GM21529 (cell line): ENCODE results near the gene RAD52.

Experiments used
- ATAC-seq: cut with Tn5 transposase; IDR thresholded peaks from one replicate; pipeline ENCODE4 v1.9.1; 2021; ENCODE audit not compliant: unreplicated experiment

RAD52 gene

DNA sequence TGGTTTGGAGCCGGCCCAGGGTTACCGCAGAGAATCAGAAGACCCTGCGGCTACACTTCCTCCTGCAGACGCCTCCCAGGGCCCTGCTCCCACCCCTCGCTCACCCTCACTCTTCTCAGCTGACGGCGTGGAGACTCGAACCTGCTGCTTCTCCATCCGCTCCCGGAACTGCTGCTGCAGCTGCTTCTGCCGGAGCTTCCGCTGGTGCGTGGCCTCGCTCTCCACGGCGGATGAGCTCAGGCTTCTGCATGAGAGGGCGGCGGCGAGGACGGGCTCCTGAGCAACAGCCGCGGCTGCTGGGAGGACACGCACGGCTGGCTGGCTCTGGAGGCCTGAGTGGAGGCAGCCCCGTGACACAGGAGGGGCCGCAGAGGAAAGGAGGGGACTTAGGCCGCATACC is 33.3 kb downstream of the RAD52 start:
- no peak for ATAC-seq

DNA sequence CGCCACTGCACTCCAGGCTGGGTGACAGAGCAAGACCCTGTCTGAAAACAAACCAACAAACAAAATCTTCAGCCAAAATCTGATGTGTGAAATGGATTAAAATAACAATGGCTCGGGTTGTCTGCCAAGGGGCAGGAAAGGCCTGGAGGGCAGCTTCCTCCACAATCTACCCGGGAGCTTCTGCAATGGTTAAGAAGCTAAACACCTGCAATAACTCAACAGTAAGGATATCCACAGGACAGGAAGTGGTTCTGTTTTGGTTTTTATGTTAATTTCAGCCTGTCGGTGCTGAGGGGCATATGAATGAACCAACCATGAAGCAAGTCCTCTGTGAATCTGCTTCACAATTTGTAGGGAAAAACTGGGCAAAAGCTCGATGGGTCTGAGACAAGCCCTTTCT is 34.4 kb downstream of the RAD52 start:
- no peak for ATAC-seq

DNA sequence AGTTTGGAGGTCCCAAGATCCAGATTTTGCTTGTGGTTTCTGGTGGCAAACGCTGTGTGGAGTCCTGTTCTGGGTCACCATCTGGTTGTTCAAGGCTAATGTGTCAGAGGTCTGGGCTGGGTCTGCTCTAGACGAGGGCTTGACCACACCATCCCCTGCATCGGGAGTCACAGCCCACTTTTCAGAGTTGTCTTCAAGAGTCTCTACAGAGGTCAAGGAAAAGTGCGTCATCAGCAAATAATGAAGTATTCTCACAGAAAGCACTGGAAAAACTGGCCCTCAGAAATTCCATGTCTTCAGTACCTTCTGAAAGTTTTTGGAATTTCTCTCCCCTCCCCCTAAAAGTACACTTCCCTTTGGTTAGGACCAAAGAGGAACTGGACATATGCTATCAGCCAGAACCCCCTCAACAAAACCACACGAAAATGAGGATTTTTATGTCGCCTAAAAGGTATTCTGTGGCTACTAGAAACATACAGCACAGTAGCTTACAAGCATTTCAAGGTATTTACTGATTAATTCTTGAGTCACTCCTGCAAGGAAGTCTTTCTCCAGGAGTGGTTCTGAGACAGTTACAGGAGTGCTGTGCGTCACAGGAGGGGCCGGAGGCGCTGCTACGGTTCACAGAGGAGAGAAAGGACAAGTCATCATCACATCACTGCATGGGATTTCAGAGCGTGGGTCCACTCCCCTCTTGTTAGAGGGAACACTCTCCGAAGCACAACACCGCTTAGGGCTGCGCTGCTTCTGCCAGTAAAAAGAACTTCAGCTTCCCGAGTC is 35.4 kb downstream of the RAD52 start:
- ATAC-seq, result no peak

DNA sequence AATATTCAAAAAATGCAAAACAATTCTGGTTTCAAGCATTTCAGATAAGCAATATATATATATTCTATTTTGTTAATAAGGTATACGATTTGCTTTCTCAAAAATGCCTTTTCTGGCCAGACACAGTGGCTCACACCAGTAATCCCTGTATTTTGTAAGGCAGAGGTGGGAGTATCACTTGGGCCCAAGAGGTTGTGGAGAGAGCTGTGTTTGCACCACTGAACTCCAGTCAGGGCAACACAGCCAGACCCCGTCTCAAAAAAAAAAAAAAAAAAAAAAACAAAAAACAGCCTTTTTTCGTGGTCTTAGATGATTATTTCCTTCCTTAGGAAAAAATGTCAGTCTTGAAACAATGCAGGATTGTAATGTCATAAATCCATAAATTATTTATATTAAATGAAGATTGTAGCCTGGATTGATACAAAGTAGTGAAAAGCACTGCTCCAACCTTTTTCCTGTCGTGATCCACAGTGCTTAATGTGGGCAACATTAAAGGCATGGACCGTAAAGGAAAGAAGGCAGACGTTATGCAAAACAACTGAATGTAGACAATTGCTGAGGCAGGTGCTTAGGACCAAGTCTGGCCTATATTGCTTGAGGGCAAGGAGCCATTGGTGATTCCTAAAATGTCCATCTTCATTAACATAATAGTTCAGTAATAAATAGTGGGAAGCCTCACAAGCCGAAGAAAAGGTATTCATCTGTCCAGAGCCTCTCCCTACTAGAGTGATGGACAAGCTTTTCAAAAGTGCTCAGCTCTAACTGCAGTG is 36.8 kb downstream of the RAD52 start:
- ATAC-seq, result no peak

DNA sequence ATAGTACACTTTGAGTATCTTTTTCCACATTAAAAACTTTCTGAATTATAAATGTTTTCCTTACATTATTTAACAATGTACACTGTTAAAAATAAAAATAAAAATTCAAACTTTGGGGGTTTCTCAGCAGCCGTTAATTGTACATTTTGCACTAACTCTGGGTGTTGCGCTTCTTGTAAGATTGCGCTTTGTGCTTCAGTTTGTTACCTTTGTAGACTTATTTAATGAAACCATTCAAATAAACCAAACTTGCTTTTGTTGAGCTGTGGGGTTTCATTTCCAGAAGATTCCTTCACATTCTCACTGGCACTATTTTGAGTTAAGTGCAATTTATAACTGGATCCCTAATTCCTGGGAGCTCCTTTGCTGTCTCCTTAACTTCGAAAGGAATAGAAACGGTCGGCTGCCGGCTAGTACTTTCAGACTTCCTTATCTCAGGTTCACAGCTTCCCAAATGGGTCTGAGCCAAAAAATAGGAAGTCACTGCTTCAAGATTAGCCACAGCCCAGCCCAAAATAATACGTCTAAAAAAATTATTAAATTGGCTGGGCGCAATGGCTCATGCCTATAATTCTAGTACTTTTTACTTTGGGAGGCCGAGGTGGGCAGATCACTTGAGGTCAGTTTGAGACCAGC is 38.2 kb downstream of the RAD52 start:
- ATAC-seq, result no peak

DNA sequence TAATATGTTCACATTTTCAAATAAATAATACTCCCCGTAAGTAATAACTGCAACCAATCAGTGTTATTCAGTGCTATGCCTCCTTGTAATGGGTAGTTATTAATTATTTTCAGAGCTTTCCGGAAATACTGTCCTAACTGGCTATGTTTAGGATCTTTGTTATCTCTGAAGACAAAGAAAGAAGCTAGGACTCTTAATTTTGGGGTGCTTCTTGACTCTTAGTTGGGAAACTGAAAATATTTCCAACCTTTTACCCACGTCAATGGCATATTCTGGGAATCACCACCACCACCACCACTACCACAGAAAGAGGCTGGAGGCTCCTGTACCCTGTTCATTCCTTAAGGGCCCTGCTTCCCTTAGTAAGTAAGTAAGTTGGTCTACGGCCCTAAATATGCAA is 39.1 kb downstream of the RAD52 start:
- ATAC-seq, result no peak

DNA sequence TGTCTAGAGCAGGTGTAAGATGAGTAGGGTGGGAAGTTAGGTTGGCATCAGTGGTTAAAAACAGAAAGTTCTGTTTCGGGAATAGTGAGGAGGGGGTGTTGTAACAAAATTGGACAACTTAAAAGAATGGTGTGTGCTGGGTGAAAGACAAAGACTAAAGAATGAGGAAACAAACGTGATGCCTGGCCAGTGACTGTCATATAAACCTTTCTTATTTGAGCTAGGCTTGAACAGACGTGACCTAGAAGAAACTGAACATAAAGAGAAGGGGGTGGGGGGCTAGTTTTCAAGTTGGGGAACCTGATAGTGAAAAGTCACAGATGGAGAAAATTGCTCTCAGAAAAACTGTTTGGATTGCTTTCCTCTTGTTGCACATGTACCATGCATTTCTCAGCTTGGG is 39.6 kb downstream of the RAD52 start:
- ATAC-seq, result no peak

DNA sequence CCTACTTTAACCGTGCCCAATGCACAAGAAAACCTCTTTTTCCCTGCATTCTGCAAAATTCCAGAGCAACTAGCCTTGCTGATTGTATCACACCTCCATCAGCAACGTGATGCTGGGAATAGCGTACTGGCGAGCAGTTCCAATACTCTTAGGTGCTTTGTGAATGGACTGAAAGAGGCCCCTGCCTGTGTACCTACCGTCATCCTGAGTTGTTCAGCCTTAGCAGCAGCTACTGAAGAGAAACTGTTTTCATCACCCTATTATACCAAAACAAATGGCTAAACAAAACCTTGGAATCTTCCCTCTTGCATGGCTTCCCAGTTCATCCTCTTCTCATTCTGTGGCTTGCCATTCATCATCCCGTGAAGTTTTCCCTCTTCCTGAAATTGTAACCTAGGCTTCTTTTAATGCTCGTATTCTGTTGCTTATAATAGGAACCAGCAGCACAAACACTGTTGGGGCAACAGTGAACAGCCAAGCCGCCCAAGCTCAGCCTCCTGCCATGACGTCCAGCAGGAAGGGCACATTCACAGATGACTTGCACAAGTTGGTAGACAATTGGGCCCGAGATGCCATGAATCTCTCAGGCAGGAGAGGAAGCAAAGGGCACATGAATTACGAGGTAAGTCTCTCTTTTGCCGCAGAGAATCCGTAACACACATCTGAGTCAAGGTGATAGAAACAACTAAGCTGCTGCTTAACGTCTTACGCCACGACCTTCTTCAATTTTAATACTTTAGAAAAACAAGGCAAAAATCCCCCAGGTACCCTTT is 41.9 kb downstream of the RAD52 start:
- no peak for ATAC-seq

DNA sequence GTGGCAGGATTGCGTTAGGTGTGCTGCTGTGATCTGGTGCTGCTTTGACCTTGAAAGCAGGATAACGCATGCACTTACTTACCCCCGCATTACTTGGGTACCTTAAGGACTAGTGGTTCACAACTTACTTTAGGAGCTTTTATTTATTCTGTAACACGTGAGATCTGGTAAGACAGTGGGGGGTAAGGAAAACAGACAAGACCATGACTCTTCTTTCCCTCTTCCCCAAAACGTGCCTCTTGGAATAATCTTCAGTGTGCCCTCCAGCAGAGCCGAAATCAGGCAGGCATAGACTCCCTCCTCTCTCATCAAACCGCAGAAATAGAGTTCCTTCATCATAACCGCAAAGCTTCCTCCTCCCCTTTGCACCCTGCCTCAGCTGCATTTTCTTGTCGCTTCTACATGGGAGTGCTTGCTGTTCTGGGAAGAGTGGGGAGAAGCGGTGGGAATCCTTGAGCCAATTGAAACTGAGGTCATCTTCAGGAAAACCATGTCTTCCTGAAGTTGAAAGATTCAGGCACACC is 43.4 kb downstream of the RAD52 start:
- no peak for ATAC-seq

DNA sequence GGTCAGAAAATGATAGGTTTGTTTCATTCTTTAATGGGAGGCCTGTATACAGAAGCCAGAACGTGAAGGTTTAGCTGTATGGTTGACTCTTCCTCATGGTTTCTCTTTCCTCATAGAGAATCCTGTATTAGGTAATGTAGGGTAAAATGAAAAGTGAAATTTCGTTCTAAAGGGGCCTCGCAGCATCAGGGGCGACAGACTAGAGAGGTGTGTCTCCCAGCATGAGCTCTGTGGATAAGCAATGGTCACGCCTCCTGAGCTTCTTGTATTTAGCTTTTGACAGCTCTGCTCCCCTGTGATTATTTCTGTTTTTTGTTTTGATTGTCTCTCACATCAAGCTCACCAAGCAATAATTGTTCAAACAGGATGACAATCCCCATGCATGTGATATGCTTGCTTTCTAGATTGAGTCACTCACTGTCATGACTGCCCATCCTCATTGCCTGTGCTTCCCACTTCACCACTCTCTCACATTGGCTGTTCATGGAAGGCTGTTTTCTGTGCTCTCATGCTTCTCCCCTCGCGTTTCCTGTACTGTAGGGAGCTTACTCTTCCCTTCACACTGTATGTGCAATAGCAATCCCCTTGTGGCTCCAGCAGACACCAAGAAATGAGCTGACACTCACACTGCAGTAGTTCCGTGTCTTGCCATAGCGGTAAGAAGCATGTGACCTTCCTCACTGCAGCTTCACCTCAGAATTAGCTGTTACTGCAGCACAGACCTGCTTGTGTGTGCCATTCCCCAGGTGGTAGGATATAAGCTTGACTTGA is 44.0 kb downstream of the RAD52 start:
- no peak for ATAC-seq

DNA sequence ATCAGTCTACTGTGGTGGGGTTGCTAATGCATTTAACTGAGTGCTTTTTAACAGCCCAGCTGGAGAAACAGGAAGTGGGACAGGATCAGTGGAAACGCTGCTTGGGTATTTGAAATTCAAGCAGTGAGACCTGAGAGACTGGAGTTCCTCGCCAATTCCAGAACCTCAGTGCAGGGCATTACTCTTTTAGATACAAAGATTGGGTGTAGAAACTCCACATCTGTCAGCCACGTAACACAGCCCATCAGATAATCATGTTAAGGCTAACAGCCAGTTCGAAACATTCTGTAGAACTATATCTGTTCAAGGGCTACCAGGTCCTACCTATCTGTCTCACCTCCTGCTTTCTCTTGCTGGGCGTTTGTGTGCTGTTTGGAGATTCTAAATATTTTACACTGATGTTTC is 45.5 kb downstream of the RAD52 start:
- no peak for ATAC-seq

DNA sequence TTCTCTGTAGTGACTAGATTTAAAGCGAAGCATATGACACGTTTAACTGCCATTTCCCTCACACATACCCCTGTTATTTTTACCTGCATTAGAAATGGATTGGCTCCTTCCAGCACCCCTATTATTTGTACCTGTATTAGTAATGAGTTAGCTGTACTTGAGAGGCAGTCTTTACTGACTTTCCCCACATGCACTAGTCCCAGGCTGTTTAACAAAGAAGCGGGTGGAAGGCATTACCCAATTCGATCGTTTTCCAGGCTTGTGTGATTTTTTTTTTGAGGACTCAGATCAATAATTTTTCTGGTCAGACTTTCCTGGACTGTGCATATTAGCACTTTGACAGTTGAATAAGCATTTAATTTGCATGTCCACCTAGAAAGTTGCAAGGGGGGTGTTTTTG is 46.4 kb downstream of the RAD52 start:
- no peak for ATAC-seq

DNA sequence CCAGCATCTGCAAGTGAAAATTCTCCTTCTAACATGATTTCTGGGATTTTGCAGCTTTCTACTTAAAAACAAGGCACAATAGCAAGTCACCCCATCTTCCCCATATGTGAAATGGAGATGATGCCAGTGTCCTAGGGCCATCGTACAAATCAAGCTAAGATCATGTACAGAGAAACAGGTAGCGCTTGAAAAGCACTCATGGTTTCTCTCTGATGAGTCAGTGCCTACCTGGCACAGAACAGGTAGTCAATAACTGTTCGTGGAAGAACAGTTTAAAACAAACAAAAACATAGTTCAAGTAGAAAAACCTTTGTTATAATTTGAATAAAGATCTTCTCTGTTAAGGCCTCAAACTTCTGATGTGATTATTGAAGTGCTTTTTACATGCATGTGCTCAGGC is 46.9 kb downstream of the RAD52 start:
- no peak for ATAC-seq

DNA sequence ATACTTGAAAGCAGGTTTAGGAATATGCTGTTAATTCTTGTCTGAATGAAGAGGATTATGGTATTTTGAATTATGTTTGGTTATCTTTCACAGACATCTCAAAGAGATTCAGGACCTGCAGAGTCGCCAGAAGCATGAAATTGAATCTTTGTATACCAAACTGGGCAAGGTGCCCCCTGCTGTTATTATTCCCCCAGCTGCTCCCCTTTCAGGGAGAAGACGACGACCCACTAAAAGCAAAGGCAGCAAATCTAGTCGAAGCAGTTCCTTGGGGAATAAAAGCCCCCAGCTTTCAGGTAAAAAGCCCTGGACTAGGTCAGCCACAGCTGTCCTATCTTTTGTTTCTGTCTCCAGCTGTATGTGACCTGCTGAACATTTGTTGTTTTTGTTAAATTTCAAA is 52.1 kb downstream of the RAD52 start:
- no peak for ATAC-seq

DNA sequence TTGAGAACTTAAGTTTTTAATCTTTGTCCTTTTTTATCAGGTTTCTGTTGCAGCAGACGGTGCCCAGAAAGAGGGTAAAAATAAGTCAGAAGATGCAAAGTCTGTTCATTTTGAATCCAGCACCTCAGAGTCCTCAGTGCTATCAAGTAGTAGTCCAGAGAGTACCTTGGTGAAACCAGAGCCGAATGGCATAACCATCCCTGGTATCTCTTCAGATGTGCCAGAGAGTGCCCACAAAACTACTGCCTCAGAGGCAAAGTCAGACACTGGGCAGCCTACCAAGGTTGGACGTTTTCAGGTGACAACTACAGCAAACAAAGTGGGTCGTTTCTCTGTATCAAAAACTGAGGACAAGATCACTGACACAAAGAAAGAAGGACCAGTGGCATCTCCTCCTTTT is 53.5 kb downstream of the RAD52 start:
- ATAC-seq, result no peak

DNA sequence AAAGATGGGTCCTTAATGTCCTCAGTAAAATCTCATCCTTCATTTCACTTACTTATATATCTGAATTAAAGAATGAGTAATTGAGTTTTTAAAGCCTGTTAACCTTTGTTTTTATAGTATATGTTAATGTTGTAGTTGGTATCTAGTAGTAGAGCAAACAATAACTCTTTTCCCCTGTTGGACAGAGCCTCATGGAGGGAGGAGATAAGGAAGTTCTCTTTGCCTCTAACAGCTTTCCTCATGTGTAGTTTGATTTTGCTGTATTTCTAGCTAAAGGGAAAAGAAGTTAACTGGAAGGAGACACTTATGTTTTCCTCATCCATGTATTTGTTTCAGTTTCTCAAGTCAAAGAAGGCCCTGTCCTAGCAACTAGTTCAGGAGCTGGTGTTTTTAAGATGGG is 55.3 kb downstream of the RAD52 start:
- ATAC-seq, result no peak

DNA sequence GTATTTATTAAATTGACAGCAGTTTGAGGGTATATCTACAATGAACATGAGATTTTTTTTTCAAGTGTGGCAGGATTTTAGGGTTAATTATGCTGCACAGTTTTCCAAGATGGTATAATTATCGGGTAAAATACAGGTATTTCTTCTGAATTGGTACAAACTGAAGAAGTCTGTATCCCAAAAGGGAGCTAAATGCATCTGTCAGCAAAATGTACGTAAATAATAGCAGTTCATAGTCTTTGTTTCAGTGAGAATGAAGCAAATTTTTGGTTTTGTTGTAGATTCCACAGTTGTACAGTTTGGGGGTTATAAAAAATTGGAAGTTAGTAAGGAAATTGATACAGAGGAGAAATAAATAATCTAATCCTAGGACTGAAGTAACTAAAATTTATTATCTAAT is 63.3 kb downstream of the RAD52 start:
- ATAC-seq, result no peak

DNA sequence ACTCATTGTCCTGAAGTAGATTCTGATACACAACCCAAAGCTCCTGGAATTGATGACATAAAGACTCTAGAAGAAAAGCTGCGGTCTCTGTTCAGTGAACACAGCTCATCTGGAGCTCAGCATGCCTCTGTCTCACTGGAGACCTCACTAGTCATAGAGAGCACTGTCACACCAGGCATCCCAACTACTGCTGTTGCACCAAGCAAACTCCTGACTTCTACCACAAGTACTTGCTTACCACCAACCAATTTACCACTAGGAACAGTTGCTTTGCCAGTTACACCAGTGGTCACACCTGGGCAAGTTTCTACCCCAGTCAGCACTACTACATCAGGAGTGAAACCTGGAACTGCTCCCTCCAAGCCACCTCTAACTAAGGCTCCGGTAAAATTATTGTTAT is 63.8 kb downstream of the RAD52 start:
- ATAC-seq, result no peak

DNA sequence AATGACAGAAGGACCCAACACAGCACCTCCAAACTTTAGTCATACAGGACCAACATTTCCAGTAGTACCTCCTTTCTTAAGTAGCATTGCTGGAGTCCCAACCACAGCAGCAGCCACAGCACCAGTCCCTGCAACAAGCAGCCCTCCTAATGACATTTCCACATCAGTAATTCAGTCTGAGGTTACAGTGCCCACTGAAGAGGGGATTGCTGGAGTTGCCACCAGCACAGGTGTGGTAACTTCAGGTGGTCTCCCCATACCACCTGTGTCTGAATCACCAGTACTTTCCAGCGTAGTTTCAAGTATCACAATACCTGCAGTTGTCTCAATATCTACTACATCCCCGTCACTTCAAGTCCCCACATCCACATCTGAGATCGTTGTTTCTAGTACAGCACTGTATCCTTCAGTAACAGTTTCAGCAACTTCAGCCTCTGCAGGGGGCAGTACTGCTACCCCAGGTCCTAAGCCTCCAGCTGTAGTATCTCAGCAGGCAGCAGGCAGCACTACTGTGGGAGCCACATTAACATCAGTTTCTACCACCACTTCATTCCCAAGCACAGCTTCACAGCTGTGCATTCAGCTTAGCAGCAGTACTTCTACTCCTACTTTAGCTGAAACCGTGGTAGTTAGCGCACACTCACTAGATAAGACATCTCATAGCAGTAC is 64.6 kb downstream of the RAD52 start:
- no peak for ATAC-seq

DNA sequence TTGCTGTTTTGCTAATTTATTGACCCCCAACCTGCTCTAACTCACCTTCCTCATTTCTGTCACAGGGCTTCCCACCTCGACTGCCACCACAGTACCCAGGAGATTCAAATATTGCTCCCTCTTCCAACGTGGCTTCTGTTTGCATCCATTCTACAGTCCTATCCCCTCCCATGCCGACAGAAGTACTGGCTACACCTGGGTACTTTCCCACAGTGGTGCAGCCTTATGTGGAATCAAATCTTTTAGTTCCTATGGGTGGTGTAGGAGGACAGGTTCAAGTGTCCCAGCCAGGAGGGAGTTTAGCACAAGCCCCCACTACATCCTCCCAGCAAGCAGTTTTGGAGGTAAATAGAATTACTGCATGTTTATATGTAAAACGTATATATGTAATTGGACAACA is 68.8 kb downstream of the RAD52 start:
- ATAC-seq, result no peak
